ENCODE data around the gene SYTL2. TPM values are rescaled to one million over a fixed set of nuclear protein-coding genes. Genes with fewer than 3 reads are reported as not detected.

The SYTL2 gene
- total RNA-seq, 3 donors from 2014 or later (not counting 1 experiment from before 2014, with no cell fraction given): 116 to 237 (median 143) TPM

DNA sequence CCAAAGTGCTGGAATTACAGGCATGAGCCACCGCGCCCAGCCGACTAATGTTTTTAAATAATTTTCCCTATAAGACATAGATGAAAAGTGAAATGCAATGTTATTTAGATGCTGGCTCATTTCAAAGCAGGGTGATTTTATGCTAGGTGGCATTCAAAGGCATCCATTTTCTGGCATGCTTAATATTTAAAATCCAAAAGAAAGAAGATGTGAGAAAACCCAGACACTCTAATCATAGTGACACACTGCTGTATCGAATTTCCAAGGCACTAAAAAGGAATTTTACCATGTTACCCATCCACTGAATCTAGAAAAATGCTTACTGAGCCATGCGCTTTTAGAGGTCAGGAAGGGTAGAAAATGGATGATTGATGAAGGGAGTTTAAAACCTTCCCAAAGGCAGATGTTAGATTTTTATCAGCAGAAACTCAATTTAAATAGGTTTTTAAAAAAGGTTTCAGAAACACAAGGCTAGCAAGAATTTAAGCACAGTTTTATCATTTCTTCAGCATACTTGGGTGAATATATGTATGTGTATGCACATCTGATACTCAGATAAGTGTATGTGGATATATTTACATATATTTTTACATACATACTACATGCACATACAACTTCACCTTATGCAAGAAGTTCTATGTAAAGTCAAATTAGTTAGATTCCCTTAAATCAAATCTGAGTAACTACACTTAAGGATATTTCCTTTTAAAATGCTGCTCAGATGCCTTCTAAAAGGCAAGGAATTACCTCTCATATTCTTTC lies 100.8 kb downstream of the SYTL2 start:
- Histone ChIP-seq H3K9me3 (ENCODE audit: control insufficient read depth, insufficient read depth, low read length) (no peaks in the 10 kb centered on the region), H3K27me3 (ENCODE audit: control insufficient read depth, insufficient read depth, low read length) (no peaks in the 10 kb centered on the region), H3K27ac (ENCODE audit: low read length) (no peak overlapping the region), H3K4me1 (ENCODE audit: control insufficient read depth, insufficient read depth, low read length) (no peaks in the 10 kb centered on the region), H3K36me3 (ENCODE audit: control insufficient read depth, insufficient read depth, low read length) (peaks cover 28% of the 10 kb centered on the region), H3K4me3 (ENCODE audit: low read length) (no peak overlapping the region)
- TF ChIP-seq, protein P1, sequence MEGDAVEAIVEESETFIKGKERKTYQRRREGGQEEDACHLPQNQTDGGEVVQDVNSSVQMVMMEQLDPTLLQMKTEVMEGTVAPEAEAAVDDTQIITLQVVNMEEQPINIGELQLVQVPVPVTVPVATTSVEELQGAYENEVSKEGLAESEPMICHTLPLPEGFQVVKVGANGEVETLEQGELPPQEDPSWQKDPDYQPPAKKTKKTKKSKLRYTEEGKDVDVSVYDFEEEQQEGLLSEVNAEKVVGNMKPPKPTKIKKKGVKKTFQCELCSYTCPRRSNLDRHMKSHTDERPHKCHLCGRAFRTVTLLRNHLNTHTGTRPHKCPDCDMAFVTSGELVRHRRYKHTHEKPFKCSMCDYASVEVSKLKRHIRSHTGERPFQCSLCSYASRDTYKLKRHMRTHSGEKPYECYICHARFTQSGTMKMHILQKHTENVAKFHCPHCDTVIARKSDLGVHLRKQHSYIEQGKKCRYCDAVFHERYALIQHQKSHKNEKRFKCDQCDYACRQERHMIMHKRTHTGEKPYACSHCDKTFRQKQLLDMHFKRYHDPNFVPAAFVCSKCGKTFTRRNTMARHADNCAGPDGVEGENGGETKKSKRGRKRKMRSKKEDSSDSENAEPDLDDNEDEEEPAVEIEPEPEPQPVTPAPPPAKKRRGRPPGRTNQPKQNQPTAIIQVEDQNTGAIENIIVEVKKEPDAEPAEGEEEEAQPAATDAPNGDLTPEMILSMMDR (IDR thresholded peaks at IDR 0.05): no peak
- Mint-ChIP-seq H3K36me3 (peaks cover 25% of the 10 kb centered on the region), H3K4me3 (no peak overlapping the region), H3K9me3 (no peaks in the 10 kb centered on the region), H3K27me3 (ENCODE audit: low read depth in 2 of 2) (no peaks in the 10 kb centered on the region), H3K27ac (peak overlapping the region in 1 of 2 donors; percentile 29), H3K4me1 (peaks cover 0 to 8% of the 10 kb centered on the region in 2 donors)
- ATAC-seq: no peak
- no CpG with 5 or more reads among the region's 5 CpGs for WGBS (ENCODE audit: insufficient coverage)
- DNase-seq: no peak
- intact Hi-C loops (cut with micrococcal nuclease): no loop called here

DNA sequence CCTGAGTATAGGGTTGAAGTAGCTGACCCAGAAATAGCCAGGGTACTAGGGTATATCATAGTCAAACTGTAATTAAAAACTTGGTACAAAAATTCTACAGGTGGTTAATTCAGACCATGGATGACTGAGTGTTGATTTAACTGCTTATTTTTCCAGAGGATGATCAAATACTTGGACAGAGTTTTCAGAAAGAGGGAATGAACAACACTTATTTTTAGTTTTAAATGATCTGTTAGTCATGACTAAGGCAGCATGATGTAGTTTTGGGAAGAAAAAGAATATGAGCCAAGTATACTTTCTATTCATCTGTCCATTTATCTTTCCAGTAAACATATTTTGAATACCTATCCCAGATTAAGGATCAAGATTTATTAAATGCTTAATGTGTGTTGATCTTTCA lies 105.1 kb downstream of the SYTL2 start:
- DNase-seq (no peak), ATAC-seq (no peak)
- Histone ChIP-seq H3K27ac (ENCODE audit: low read length) (no peak overlapping the region), H3K4me3 (ENCODE audit: low read length) (no peak overlapping the region), H3K9me3 (ENCODE audit: control insufficient read depth, insufficient read depth, low read length) (no peaks in the 10 kb centered on the region), H3K36me3 (ENCODE audit: control insufficient read depth, insufficient read depth, low read length) (peaks cover 16% of the 10 kb centered on the region), H3K4me1 (ENCODE audit: control insufficient read depth, insufficient read depth, low read length) (no peaks in the 10 kb centered on the region), H3K27me3 (ENCODE audit: control insufficient read depth, insufficient read depth, low read length) (no peaks in the 10 kb centered on the region)
- intact Hi-C loops (cut with micrococcal nuclease): no loop called here
- Mint-ChIP-seq H3K9me3 (no peaks in the 10 kb centered on the region), H3K27me3 (ENCODE audit: low read depth in 2 of 2) (no peaks in the 10 kb centered on the region), H3K4me3 (no peak overlapping the region), H3K36me3 (peaks cover 18% of the 10 kb centered on the region), H3K27ac (peak overlapping the region; percentile 16 to 80), H3K4me1 (peaks cover under 1 to 2% of the 10 kb centered on the region in 2 donors)
- TF ChIP-seq, protein P1 (IDR thresholded peaks at IDR 0.05): no peak

DNA sequence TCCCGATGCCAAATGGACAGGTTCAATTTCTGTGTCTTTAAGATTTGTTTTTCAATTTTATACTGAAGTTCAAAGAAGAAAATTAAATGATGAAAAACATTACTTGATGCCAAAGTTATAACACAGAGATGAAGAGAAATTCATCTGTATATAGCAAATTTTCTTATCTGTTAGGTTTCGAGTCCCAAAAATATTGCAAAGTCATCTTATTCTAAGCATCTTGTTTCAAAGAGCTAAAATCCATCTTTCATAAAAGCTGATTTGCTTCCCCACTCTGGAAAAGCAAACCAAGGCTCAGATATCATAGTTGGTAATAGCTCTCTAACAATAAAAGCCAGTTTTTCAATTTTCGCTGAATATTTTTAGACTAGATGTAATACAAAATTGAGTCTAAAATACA lies 106.0 kb downstream of the SYTL2 start:
- Histone ChIP-seq H3K4me1 (ENCODE audit: control insufficient read depth, insufficient read depth, low read length) (peaks cover 4% of the 10 kb centered on the region), H3K27me3 (ENCODE audit: control insufficient read depth, insufficient read depth, low read length) (no peaks in the 10 kb centered on the region), H3K4me3 (ENCODE audit: low read length) (no peak overlapping the region), H3K9me3 (ENCODE audit: control insufficient read depth, insufficient read depth, low read length) (no peaks in the 10 kb centered on the region), H3K36me3 (ENCODE audit: control insufficient read depth, insufficient read depth, low read length) (peaks cover 14% of the 10 kb centered on the region), H3K27ac (ENCODE audit: low read length) (no peak overlapping the region)
- Mint-ChIP-seq H3K27ac (peak overlapping the region in 1 of 2 donors; percentile 43), H3K27me3 (ENCODE audit: low read depth in 2 of 2) (no peaks in the 10 kb centered on the region), H3K36me3 (peaks cover 18% of the 10 kb centered on the region), H3K9me3 (no peaks in the 10 kb centered on the region), H3K4me3 (no peak overlapping the region), H3K4me1 (peaks cover 9 to 10% of the 10 kb centered on the region in 2 donors)
- 90% methylated on average over 2 of the region's 3 CpGs for WGBS (ENCODE audit: insufficient coverage)
- ATAC-seq (no peak), DNase-seq (no peak)
- TF ChIP-seq, protein P1 (IDR thresholded peaks at IDR 0.05): no peak
- intact Hi-C loops (cut with micrococcal nuclease): loop anchor here (5.0 kb wide), 1 partner anchor 47 kb away; no protein-coding TSS in a partner anchor
